ENCODE data around the gene ABCB9. TPM values are rescaled to one million over a fixed set of nuclear protein-coding genes. Genes with fewer than 3 reads are reported as not detected.

ABCB9 gene
- total RNA-seq, 1 donor from 2014 or later = 6.5 TPM

Other genes starting within 250 kb of the ABCB9 start
- not detected in 2 replicates for gene HCAR3, start 249.7 kb downstream of the ABCB9 start, total RNA-seq
- 0.60 and 0.87 TPM in 2 replicates for gene HCAR1, start 235.6 kb downstream of the ABCB9 start, total RNA-seq
- 46.7 and 64.9 TPM in 2 replicates for gene DENR, start 213.6 kb downstream of the ABCB9 start, total RNA-seq
- gene CCDC62, start 191.9 kb downstream of the ABCB9 start, total RNA-seq = 0.65 and 1.2 TPM in 2 replicates
- gene HIP1R, start 131.0 kb downstream of the ABCB9 start, total RNA-seq = 90.6 and 93.9 TPM in 2 replicates
- gene VPS37B, start 70.3 kb downstream of the ABCB9 start, total RNA-seq = 14.1 and 25.8 TPM in 2 replicates
- gene OGFOD2, start 8.8 kb upstream of the ABCB9 start, total RNA-seq = 9.9 and 12.7 TPM in 2 replicates
- 119 and 198 TPM in 2 replicates for gene ARL6IP4, start 14.2 kb upstream of the ABCB9 start, total RNA-seq
- 2.4 and 16.5 TPM in 2 replicates for gene PITPNM2, start 184.6 kb upstream of the ABCB9 start, total RNA-seq